ENCODE data around the gene TMIGD1.
"Not testable (repeated sequence)": the region's sequence is repeated elsewhere in the genome, so short reads cannot be mapped to it uniquely, and the experiment has no call there.

TMIGD1 gene

DNA sequence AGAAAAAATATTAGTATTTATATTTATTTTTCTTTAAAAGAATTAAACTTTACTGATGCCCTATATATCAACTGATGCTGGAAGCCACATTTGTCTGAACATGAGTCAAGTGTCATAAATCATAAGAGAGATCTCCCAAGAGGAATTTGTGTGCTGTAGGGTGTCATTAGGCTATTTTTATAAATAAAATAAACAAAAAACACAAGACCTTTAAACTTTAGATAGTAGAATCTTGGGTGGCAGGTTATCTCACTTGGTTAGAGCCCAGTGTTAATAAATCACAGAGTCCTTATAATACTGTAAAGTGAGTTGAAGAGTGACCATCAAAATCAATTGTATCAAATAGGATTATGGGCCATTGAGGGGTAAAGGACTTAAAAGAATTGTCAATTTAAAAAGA, 23.6 kb upstream of the TMIGD1 start:
- no peak for DNase-seq

DNA sequence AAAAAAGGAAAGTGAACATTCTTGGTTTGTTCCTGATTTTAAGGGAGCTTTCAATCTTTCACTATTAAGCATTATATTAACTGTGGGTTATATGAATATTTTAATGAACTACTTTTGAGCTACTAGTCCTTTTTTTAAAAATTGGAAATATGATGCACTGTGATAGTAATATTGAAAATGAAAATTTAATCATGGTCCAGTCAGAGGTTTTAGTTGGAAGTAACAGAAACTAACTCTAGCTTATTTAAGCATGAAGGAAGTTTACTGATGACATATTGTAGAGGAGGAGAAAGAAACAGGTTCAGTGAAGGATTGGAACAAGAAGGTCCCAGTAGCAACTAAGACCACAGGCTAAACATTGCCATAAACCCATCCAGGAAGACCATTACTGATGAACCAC, 20.8 kb upstream of the TMIGD1 start:
- DNase-seq: peak in 1 of 2 donors; percentile 31

DNA sequence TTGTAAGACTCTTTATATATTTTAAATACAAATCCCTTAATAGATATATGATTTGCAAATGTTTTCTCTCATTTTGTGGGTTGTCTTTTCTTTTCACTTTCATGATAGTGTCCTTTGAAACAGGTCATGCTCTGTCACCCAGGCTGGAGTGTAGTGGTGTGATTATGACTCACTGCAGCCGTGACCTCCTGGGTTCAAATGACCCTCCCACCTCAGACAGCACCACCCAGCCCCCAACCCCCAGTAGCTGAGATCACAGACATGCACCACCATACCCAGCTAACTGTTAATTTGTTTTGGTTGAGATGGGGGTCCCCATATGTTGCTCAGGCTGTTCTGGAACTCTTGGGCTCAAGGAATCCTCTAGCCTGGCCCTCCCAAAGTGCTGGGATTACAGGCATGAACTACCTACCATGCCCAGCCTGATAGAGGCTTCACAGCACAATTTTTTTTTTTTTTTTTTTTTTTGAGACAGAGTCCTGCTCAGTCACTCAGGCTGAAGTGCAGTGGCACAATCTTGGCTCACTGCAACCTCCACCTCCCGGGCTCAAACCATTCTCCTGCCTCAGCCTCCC, 18.5 kb upstream of the TMIGD1 start:
- peak in 1 of 2 donors; percentile 69 for DNase-seq

DNA sequence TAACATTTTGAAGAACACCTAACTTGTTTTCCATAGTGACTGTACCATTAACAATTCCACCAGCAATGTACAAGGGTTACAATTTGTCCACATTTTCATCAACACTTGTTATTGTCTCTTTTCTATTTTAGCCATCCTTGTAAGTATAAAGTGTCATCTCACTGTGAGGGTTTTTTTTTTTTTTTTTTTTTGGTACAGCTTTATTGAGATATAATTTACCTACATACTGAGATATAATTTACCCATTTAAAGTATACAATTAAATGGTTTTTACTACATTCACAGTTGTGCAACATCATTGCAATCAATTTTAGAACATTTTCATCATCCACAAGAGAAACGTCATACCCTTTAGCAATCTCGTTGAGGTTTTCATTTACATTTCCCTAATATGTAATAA, 17.9 kb upstream of the TMIGD1 start:
- DNase-seq: peak; percentile 47 to 81

DNA sequence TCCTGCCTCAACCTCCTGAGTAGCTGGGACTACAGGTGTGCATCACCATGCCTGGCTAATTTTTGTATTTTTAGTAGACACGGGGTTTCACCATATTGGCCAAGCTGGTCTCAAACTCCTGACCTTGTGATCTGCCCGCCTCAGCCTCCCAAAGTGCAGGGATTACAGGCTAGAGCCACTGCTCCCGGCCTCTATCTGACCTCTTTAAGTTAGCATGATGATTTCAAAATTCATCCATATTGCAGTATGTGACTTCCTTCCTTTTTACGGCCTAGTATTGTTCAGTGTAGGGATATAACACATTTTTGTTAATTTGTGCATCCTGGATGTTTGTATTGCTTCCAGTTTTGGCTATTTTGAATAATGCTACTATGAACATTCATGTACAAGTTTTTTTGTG, 17.4 kb upstream of the TMIGD1 start:
- DNase-seq: peak; percentile 72 to 90

DNA sequence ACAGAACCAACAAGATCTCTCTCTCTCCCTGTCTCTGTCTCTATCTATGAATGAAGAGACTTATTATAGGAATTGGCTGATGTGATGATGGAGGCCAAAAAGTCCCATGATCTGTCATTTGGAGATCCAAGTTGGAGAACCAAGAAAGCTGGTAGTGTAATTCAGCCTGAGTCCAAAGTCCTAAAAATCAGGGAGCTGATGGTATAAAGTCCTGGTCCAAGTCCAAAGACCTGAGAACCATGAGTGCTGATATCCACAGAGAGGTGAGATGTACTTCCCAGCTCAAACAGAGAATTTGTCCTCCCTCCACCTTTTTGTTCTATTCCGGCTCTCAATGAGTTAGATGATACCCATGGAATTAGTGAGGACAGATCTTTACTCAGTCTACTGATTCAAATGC, 15.4 kb upstream of the TMIGD1 start:
- no peak for DNase-seq

DNA sequence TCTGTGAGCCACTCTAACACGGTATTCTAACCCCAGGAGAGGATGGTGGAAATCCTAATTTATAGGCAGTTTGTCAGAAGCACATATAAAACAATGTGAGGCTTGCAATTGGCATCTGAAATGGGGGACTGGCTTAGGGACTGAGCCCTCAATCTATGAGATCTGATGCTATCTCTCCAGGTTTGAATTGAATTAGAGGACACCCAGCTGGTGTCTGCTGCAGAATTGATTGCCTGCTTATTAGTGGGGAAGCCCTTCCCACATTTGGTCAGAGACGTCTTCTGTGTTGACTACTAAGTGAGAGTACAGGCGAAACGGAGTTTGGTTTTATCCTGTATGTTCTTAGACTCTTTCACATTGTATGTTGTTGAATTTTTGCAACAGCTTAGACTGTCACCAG, 13.6 kb upstream of the TMIGD1 start:
- DNase-seq: no peak

DNA sequence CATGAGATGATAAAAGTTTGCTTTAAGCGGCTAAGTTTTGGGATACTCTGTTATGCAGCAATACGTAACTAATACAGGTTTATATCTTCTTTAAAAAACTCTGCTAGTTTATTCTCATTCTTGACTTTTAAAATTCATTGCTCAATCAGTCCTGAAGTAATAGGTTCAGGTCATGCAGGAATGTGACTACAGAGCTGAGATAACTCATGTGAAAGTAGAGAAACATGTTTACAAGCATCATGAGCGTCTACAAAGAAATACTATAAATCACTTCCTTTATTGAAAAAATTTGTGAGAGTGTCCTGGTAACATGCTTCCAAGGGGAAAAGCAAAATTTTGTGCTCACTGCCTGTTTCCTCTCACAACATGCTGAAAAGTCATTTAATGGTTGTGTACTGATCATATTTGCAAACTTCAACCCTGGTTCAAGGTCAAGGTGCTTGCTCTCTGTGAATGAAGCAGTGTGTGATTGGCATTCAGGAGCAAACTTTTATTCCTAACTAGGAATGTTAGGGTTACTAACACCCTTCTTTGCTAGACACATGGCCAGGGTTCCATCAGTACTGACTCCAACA, 12.5 kb upstream of the TMIGD1 start:
- DNase-seq: peak; percentile 23 to 39

DNA sequence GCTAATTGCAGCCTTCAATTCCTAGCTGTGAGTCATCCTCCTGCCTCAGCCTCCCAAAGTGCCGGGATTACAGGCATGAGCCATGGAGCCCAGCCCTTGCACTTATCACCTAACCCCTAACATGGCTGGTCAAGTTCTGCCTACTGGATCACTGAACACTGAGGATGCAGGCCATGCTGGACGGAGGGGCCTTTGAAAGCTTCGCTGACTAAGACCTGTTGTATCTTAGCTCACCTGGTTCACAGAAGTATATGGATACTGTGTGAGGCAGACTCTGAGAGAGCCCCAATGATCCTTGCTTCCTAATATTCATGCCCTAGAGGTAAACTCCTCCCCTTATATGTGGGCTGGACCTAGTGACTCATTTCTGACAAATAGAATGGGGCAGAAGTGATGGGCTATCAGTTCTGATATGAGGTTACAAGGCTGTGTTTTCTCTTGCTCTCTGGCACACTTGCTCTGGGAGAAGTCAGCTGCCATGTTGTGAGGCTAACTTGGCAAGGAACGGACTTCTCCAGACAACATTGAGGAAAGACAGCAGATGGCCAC, 11.7 kb upstream of the TMIGD1 start:
- peak; percentile 46 to 72 for DNase-seq

DNA sequence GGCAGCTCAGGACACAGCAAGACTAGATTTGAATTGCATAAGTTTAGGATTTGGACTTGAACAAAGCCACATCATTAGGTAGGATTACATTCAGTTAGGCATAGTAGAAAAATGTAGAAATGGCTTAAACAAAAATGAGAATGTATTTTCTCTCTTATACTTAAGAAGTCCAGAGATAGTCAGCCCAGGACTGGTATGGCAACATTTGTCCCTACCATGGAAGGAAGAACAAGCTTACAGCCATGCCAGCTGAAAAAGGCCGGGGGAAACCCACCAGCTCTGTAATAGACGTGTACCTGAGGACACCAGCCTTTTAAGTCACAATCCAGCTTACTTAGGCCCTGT, 11.2 kb upstream of the TMIGD1 start:
- DNase-seq: no peak

DNA sequence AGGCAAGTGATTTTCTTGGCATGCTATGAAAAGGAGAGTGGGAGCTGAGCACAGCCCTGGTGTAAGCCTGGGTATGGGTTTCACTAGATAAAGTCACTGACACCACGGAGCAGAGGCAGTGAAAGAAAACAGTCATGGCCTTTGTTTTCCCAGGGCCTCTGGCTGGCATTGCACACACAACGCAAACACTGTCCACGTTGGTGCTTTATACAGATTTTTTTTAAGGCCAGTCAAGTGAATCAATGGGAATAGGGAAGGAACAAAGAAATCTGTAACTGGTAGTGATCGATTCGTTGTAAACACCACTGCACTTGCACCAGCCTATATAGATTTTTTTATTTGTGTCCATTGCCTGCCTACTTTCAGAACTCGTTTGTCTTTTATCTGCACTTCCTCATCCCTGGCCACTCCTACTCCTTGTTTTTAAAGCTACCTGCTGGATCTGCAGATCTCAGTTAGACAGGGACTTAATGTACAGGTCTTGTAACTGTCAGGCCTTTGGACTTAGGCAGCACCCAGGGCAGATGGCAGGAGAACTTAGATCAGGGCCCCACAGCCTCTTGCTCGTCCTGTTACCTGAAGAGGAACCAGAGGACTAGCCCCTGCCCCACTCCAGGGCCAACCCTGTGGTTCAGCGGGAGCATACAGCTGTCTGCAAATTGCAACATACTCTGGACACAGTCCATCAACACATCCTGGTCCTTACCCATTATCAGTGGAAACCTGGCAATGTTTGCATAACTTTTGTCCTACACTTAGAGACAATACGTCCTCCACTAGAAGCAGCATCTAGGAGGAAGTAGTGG, 10.6 kb upstream of the TMIGD1 start:
- DNase-seq: peak; percentile 71 to 77

DNA sequence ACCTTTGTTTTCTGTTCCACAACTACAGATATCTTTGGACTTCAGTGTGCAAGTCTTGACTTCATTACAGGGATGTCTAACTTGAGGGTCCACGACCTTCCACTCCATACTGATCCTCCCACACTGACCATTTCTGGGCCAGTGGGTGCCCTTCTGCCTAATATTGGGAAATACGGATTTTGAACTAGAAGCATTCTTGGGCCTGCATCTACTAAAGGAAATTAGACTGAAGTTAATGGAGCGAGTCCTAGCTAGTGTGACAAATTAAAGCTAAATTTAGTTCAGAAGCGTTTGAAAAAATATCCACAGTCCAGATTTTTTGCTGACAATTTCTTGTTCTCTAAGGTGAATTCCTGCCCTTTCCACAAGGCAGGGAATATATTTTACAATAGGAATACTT, 9.9 kb upstream of the TMIGD1 start:
- DNase-seq: no peak

DNA sequence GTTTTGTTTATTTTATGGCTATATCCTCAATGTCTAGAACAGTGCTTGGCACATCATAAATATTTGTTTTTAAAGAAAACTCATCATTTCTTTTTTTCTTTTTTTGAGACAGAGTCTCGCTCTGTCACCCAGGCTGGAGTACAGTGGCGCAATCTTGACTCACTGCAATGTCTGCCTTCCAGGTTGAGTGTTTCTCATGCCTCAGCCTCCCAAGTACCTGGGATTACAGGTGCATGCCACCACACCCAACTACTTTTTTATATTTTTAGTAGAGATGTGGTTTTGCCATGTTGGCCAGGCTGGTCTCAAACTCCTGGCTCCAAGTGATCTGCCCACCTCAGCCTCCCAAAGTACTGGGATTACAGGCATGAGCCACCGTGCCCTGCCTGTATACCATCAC, 9.4 kb upstream of the TMIGD1 start:
- DNase-seq: not testable (repeated sequence)

DNA sequence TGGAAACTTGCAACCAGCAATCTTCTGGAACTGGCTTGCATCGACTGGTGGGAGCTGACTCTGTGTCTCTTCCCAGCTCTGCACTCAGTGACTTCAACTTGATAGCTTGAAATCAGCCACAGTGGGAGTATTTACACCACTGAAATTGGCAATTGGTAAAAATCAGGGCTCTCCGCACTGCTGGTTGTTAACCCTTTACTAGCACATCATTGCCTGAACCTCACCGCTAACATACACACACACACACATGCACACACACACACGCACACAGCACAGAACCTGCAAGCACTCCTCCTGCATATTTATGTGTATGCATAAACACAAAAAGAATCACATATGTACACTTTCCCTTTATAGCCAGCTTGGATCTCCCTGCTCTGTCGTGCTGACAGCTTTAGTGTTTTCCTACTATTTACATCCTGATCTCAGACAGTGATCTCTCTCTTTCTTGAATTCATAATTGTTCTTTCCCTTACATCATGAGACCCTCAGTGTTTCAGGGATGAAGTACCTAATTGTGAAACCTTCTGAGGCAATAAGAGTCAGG, 7.9 kb upstream of the TMIGD1 start:
- no peak for DNase-seq

DNA sequence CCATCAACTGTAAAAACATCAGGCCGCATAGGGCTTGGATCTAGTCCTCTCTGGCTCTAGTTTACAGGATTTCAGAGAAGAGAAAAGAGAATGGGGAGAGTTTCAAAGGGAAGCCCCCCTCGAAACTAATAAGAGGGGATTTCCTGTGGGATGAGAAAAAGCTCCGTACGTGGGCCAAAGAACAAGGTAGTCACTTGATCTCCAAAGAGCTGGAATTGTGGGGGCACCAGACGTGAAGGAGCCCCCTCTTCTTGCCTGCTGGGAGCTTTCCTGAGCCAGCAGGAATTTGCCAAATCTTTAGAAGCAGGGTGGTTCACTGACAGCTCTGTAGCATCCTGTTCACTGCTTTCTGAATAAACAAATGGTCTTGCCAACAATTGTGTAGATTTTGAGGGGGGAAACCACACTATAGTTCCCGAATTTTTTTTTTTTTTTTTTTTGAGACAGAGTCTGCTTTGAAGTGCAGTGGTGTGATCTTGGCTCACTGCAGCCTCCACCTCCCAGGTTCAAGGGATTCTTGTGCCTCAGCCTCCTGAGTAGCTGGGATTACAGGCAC, 7.0 kb upstream of the TMIGD1 start:
- DNase-seq: no peak

DNA sequence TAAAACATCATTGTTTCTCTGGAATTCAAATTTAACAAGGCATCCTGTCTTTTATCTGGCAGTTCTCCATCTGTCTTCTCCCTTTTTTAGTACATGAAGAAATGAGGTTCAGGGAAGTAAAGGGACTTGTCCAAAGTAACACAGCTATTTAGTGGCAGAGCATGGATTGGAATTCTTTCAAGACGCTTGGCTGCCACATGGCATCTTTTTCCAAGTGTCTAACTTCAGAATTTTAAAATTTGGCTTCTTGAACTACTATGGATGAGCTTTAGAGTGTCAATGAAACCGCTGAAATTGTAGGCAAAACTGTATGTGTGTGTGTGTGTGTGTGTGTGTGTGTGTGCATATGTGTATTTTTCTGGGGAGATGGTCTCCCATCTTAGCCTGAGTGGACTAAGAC, 5.2 kb upstream of the TMIGD1 start:
- DNase-seq: no peak

DNA sequence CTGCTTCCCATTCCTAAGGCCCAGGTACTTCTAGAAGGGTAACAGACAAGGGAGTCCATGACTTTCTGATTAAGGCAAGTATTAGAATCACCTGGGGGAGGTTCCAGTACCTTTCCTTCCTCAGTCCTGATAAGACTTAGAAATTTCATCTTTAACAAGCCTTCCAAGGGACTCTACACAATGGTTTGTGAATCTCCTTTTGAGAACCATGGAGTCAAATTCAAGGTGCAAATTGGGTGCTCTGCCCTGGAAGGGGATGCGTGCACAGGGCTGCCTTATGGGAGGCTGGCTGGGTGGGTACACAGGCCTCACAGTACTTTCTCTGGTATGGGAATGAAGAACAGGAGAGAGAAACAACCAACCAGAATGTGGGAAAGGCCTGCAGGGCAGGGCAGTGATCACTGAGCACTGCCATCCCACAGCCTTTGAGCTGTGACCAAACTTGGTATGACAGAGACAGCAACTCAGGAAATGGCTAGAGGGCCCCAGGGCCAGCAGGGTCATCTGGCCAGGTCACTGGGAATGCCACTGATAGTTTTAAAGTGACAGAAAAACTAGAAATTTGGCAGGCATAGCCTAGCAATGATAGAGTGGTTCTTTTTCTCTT, 3.6 kb upstream of the TMIGD1 start:
- peak; percentile 28 to 53 for DNase-seq

DNA sequence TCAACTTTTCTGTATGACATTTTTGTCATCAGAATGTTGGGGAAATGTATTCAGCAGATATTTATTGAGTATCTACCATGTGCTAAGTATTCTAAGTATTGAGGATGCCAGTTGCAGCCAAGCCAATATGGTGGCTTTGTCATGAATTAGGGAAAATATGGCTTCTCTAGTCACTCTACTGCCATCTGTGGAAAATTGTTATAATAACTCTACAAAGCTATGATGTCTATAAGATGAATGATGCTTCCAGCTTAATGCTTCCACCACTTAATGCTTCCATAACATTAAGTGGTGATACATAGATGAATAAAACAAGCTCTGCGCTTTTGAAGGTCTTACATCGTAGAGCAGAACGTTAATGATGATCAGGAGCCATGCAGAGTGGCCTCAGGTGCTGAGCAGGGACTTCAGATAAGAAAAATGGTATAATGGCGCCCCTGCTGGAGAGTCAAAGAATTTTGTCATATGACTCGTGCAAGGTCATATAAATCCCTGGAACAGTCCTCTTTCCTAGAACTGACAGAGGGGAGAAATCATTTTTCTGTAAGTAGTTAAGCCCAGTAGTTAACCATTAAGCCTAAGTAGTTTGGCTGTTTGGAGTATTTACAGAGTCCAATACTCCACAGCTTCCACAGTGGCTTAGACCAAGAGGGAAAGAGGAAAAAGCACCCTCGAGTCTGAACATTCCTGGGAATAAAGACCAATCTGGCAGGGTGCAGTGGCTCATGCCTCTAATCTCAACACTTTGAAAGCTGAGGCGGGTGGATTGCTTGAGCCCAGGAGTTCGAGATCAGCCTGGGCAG, 2.7 kb upstream of the TMIGD1 start:
- DNase-seq: peak; percentile 53 to 60

DNA sequence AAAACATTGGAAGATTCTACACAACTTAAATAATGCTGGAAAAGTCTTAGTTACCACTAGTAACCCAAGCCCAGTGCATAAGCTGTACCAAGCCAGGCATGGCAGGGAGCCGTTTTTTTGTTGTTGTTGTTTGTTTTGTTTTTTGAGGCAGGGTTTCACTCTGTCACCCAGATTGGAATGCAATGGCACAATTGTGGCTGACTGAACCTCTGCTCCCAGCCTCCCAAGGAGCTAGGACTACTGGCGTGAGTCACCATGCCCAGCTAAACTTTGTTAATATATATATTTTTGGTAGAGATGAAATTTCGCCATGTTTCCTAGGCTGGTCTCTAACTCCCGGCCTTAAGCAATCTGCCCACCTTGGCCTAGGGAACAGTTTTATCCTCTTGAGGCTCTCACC, 564 bp upstream of the TMIGD1 start:
- no peak for DNase-seq

DNA sequence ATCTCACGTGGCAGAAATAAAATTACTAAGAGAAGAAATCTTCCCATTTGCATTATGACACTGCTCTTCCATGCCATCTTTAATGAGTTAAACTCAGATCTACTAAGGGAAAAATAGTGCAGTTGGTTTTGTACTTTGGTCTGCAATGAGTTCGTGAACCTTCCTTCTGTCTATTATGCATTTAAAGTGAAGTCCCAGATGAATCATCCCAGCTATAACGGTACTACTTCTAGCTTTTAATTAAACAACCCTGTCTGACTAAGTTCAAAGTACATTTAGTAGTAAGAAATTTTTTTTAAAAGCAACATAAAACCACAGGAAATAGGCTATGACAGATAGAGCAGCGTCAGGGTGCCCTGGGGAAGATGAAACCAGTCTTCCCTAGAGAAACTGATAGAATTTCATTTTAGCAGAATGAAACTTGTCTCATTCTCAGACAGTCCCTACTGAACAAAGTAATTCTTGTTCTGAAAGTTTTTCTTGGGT, 1.8 kb downstream of the TMIGD1 start:
- DNase-seq: no peak

DNA sequence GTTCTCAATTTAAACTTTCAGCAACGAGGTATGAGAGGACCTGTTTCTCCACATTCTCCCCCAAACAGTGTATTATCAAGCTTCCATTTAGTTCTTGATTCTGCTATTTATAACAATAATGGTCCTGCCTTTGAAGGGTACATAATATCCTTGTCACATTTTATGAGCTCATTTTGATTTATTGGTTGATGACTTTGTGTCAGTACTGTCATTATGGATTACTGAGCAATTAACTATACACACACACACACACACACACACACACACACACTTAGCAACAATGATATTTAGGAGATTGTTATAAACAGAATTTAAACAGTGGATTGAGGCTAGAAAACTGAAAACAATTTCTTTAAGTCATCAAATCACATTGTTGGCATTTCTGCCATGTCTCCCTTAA, 7.0 kb downstream of the TMIGD1 start:
- DNase-seq: no peak

DNA sequence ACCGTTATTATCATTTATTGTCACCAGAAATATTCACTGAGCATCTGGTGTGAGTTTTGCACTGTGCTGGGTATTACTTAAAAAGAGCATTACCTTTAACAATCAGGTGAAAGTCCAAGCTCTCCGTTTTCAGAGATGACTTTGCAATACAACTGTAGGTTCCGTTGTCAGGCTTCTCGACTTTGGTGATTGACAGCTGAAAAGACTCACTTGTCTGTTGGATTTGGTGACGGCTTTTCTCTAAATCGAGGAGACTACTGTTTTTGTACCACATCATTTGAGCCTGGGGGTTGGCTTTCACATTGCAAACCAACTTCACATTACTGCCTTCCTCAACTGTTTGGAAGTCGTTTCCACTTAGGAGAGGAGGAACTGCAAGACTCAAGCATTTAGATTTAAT, 9.1 kb downstream of the TMIGD1 start:
- DNase-seq: no peak
